Epithelial cell of esophagus (primary cell): ENCODE data around the gene SPATA2.

Source experiments
- DNase-seq: peaks from one replicate; pipeline ENCODE4 v3.0.0; 2010; ENCODE audit warnings: low read depth
- H3K4me3 ChIP-seq: 2 replicates; pipeline ENCODE4 v1.5.1; 2011; ENCODE audit warnings: mild to moderate bottlenecking, low read length, control low read depth
- TF ChIP-seq, protein P1 (sequence below): IDR thresholded peaks from 2 replicates; pipeline ENCODE4 v1.5.1; 2011; ENCODE audit warnings: low read depth, mild to moderate bottlenecking, low read length, control low read depth, inconsistent platforms; ENCODE audit not compliant: insufficient read depth; ENCODE audit errors: missing control alignments

Gene SPATA2

DNA sequence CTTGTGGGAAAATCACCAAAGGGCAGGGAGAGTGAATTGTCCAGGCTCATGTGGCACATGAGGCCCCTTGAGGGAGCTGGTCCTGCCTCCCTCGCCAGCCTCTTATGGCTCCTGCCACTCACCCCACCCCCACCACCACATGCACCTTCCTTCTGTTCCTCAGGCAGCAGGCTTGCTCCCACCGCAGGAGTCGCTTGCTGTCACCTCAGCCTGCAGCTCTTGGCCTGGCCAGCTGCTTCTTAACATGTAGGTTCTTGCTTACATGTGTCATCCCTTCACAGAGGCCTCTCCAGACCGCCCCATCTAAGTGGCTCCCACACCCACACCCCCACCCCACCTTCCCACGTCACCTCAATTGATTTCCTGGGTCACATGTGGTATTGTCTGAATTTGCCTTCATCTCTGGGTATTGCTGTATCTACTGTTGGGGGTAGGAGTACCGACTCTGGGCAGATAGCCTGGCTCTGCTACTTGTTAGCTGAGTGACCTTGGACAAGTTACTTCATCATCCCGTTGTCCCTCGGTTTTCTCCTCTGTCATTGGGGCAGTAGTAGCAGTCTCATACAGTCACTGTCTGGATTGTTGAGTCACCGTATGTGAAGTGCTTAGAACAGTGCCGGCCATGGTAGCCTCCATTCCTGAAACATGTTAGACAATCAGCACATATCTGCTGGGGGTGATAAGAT, 61.0 kb downstream of the SPATA2 start:
- H3K4me3 ChIP-seq: no peak overlapping the region
- TF ChIP-seq, protein P1, sequence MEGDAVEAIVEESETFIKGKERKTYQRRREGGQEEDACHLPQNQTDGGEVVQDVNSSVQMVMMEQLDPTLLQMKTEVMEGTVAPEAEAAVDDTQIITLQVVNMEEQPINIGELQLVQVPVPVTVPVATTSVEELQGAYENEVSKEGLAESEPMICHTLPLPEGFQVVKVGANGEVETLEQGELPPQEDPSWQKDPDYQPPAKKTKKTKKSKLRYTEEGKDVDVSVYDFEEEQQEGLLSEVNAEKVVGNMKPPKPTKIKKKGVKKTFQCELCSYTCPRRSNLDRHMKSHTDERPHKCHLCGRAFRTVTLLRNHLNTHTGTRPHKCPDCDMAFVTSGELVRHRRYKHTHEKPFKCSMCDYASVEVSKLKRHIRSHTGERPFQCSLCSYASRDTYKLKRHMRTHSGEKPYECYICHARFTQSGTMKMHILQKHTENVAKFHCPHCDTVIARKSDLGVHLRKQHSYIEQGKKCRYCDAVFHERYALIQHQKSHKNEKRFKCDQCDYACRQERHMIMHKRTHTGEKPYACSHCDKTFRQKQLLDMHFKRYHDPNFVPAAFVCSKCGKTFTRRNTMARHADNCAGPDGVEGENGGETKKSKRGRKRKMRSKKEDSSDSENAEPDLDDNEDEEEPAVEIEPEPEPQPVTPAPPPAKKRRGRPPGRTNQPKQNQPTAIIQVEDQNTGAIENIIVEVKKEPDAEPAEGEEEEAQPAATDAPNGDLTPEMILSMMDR: no peak
- peak; percentile 81 for DNase-seq

DNA sequence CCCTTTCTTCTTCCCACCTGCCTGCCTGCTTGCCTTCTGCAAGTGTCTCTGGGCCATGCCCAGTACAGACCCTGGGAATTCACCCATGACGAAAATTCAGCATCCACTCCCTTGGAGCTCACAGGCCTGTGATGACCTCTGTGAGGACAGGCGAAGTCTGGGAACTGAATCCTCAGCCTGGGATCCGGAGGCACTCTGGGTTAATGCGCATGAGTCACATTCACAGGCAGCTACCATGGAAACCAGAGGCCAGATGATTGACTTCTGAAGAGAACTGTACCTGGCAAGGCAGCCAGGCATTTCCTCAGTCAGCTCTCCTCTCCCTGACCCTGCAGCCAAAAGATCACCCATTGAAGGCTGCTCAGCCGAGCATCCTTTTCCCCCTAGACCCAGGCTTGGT, 61.7 kb downstream of the SPATA2 start:
- H3K4me3 ChIP-seq: no peak overlapping the region
- TF ChIP-seq, protein P1: no peak
- DNase-seq: peak; percentile 86
